T-helper 2 cell treated with Interferon-gamma antibody and Interleukin-4, amounts not matched to agents 100 ng/mL and 5 ng/mL, for 36 hours (primary cell): ENCODE measurements around the gene SLC29A2. TPM values are rescaled to one million over a fixed set of nuclear protein-coding genes. Genes with fewer than 3 reads are reported as not detected.

Experiments
- intact Hi-C: fragments of 100-400 bp; cut with micrococcal nuclease; formaldehyde crosslinking; loops from one replicate; pipeline ENCODE4 v1.15.1; 2023
- total RNA-seq: library from RNA; stranded (reverse); gene quantifications from 2 replicates; pipeline ENCODE4 v1.2.3, GENCODE V29; 2022

SLC29A2 gene
- total RNA-seq, 1 donor from 2014 or later: 8.0 TPM

- intact Hi-C loops: no loop called here
Observed at GRCh38 chr11:66335531-66336233, 35.9 kb downstream of the SLC29A2 start.

GRCh38 chr11:66334605-66335442, 36.7 kb downstream of the SLC29A2 start:
- intact Hi-C loops: no loop called here

DNA sequence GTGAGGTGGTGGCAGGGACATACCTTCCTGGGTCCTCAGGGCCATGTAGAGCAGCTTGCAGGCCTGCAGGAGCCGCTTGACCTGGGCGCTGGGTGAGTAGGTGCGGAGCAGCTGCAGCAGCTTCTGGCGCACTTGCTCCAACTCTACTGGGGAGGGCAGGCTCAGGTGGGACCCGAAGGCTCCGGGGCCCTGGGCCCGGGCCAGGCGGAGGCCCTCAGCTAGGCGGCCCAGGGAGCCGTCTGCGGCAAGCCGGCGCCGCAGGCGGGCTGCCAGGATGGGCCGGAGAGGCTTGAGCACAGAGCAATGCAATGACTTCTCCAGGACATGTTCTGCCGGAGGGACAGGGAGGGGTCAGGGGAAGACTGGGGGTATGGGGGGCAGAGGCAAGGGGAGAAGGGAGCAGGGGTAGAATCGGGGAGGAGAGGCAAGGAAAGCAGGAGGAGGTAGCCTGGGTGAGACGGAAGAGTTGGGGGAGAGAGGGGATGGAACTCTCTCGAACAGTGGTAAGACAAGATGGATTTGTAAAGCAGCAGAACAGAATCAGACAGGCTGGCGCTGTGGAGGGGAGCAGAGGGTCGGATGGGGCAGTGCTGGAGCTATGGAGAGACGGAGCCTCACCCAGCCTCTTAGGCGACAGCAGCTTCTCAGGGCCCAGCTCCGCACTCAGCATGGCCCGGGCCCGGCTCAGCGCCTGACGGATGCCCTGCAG, 37.5 kb downstream of the SLC29A2 start:
- intact Hi-C loops: no loop called here

DNA sequence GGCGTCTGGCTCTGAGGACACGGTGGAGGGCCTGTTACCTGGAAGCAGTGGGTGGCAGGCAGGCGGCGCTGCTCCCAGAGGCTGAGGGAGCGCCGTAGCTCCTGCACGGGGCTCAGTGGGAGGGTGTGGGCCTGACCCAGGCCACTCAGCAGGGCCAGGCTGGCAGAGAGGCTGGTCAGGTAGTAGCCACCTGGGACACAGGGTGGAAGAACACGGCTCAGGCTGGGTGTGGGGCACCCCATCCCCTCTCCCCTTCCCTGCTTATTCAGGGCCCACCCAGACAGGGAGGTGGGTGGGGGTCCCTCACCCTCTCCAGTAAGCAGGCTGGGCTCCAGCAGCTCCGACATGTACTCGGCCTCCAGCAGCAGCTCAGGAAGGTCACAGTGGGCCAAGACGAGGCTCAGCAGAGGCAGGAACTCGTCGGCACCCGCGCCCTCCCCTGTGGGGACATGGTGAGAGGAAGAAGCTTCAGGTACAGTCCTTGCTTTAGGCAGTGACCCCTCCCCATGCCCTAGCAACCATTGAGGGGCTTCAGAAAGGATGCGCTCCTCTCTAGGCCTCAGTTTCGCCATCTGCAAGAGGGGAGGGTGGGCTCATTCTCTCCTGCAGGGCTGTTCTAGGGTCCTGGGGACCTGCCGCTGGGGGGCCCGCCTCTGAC, 38.2 kb downstream of the SLC29A2 start:
- intact Hi-C loops: no loop called here

DNA sequence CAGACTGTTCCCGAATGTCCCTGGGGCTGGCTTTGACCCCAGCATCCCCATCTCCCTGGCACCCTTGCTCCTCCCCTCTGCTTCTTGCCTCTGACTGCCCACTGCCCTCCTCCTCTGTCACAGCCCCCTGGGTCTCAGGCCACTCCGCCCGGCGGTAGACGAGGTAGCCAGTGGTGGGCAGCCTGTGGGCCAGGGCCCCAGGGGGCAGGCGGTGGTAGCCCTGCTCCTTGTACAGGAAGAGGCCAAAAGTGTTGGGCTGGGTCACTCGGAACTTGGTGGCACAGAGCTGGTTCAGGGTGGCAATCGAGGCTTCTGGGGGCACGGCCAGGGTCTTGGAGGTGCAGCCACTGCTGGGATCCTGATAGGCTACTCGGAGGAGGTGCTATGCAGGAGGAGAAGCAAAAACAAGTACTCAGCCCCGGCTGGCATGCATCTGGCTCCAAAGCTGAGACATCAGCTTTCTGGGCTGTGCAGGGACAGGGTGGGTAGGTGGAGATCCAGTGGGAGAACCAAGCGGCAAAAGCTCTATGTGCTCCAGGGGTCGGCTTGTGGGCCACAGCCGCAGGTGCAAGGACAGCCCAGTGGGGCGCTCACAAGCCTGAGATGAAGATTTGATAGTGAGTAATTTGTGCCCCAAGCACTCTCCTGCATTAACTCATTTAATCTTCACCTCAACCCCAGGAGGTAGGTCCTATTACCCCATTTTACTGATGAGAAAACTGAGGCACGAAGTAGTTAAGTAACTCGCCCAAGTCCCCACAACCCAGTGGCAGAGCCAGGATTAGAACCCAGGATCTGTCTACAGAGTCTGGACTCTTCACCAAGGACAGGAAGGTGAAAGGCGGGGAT, 39.0 kb downstream of the SLC29A2 start:
- intact Hi-C loops: no loop called here

GRCh38 chr11:66331542-66332370, 39.8 kb downstream of the SLC29A2 start:
- intact Hi-C loops: no loop called here

DNA sequence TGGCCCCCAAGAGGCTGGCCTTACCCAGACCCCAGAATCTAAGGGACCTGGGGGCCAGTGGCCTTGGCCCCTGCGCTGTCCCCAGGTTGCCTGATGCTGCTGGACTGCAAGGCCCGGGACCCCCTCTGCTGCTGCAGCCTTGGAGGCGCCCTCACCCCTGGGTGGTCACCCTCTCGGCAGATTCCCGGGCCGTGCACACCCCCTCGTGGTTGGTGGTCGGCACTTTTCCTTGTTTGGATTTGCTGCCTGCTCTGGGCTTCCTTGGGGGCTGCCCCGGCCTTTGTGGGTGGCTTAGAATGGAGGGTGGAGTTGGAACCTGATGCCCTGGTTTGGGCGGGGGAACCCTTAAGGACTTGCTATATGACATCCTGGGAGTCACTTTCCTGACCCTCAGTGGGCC, 40.6 kb downstream of the SLC29A2 start:
- intact Hi-C loops: no loop called here

DNA sequence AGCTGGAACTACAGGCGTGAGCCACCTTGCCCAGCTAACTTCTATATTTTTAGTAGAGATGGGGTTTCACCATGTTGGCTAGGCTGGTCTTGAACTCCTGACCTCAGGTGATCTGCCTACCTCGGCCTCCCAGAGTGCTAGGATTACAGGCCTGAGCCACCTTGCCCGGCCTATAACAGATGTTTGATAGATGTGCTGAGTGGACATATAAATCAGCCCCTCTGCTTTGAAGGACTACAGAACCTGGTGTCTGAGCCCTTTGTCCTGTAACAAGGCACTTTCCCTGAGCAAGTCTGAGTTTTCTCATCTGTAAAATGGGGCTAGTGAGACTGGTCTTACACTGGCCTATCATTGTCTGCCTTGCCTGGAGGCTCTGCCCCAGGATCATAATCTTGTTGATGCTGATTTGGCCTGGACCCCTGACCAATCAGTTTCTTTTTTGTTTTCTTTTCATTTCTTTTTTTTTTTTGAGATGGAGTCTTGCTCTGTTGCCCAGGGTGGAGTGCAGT, 42.3 kb downstream of the SLC29A2 start:
- intact Hi-C loops: no loop called here

DNA sequence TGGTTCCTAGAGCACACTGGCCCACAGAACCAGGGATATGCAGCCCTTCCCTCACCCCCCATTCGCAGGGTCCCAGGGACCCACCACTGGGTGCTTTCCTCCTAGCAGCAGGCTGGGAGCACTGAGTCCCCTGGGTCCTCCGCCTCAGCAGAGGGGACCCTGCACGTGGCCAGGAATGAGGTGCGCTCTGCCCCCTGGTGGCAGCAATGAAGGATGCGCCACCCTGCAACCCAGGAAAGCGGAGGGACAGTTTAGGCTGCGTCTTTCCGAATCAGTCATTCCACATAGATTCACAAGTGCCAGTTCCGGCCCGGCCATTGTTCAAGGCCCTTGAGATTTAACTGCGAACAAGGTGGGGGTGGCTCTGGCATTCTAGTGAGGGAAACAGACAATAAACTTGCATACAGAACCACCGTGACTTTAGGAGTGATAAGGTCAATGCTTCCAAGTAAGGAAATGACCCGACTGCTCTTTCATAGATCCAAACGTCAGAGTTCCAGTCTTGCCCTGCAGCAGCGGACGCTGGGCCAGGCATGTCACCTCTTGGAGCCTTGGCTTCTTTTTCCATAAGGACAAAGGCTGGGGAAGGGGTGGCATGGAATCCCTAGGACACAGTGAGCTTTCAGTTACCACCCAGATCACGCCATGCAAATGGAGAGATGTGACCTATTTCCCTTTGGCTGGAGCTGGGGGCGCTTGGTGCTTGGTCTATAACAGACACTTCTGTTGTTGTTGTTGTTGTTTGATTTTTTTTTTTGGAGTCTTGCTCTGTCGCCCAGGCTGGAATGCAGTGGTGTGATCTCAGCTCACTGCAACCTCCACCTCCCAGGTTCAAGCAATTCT, 43.0 kb downstream of the SLC29A2 start:
- intact Hi-C loops: loop anchor here (1.0 kb wide), 1 partner anchor 16 kb away; no protein-coding TSS in a partner anchor

DNA sequence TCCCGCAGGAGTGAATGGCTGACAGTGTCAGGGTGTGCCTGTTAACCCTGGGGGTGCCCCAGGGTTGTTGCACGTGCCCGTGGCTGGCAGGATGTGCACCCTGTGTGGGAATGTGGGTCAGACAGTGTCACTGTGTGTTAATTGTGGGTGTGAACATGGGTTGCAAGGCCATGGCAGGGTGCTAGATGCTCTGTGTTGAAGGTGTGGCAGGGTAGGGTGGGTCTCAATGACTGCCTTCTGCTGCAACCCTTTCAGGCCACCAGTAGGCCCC, 43.6 kb downstream of the SLC29A2 start:
- intact Hi-C loops: loop anchor here (1.0 kb wide), 1 partner anchor 16 kb away; no protein-coding TSS in a partner anchor

DNA sequence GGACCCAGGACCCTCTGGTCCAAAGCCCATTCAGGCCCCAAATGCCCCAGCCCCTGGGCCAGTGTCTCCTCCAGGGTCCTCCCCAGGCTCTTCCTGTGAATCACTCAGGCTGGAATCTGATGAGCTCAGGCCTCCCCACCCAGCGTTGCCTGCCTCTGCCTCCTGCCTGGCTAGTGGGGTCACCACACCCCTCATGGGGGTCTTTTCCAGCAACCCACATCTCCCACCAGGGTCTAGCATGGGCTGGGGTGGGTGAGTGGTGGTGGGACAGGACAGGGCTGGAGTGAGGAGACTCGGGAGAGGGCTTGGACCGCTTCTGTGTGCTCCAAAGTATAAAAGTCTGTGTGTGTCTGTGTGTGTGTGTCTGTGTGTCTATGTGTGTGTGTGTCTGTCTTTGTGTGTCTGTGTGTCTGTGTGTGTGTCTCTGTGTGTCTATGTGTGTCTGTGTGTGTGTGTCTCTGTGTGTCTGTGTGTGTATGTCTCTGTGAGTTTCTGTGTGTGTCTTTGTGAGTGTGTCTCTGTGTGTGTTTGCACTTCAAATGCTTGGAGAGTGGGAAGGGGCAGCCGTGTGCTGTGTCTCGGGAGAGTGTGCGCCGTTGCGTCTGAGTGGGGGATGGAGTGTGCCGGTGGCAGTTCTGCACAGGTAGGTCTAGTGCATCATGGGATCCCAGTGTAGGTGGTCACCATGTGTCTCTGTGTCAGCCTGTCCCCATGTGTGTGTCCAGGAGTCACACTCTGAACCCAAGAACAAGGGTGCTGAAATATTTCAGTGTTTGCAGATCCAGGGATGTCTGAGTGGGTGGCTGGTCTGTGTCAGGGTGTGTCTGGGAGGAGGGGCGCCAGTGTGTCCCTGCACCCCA, 44.2 kb downstream of the SLC29A2 start:
- intact Hi-C loops: loop anchor here (1.0 kb wide), 1 partner anchor 15 kb away; no protein-coding TSS in a partner anchor

- intact Hi-C loops: no loop called here
Observed at GRCh38 chr11:66326261-66327111, 45.1 kb downstream of the SLC29A2 start.

DNA sequence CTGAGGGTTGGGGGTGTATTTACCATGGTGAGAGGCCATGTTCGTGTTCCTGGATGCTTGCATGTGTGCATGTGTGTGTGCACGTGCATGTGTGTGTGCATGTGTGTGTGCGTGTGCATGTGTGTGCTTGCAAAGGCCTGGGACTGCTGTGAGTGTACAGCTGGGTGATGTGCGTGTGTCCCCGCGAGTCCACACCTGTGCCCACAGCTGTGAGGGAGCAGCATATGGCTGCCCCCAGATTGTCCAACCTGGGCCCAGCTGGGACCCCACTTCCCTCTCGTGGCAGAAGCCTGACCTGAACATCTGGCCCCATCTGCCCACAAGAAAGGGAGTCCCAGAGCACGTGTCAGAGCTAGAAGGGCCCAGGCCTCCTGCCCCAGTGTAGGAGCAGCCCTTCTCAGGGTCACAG, 46.3 kb downstream of the SLC29A2 start:
- intact Hi-C loops: no loop called here

GRCh38 chr11:66324664-66325063, 46.9 kb downstream of the SLC29A2 start:
- intact Hi-C loops: no loop called here

- intact Hi-C loops: no loop called here
Observed at GRCh38 chr11:66323684-66324083, 47.9 kb downstream of the SLC29A2 start.

- intact Hi-C loops: no loop called here
Observed at GRCh38 chr11:66322732-66323427, 48.7 kb downstream of the SLC29A2 start.
